Fibroblast of the aortic adventitia (primary cell): ENCODE results near the gene SRC. TPM values are rescaled to one million over a fixed set of nuclear protein-coding genes. Genes with fewer than 3 reads are reported as not detected.

ENCODE experiments used
- DNase-seq: peaks from one replicate; pipeline ENCODE4 v3.0.0-alpha.2; 2010; ENCODE audit warnings: low read depth
- H3K4me3 ChIP-seq: 2 replicates; pipeline ENCODE4 v1.5.1; 2011; ENCODE audit warnings: low read depth, mild to moderate bottlenecking, control low read depth, low read length, moderate library complexity
- CTCF ChIP-seq: IDR thresholded peaks from 2 replicates; pipeline ENCODE4 v1.5.1; 2011; ENCODE audit warnings: mild to moderate bottlenecking, low read length, control low read depth, inconsistent platforms; ENCODE audit not compliant: insufficient read depth
- total RNA-seq: library from RNA; depleted of rRNA; stranded (reverse); fragments of >200 nt; gene quantifications from 2 replicates; pipeline ENCODE4 v1.2.3, GENCODE V29; 2012; ENCODE audit warnings: low replicate concordance

SRC gene
- total RNA-seq, 1 donor, result 19.1 TPM

GRCh38 chr20:37314617-37315016 is 31.3 kb upstream of the SRC start:
- no peak for TF ChIP-seq CTCF
- peak; percentile 65 for DNase-seq
- H3K4me3 ChIP-seq, result no peak overlapping the region

- TF ChIP-seq CTCF, result no peak
Measured at GRCh38 chr20:37315021-37315451, 30.9 kb upstream of the SRC start.

GRCh38 chr20:37315452-37316110 is 30.4 kb upstream of the SRC start:
- TF ChIP-seq CTCF, result no peak
- H3K4me3 ChIP-seq, result no peak overlapping the region
- DNase-seq, result no peak

More at GRCh38 chr20:37315021-37315451, 30.9 kb upstream of the SRC start:
- DNase-seq, result peak; percentile 90
- H3K4me3 ChIP-seq, result no peak overlapping the region

- TF ChIP-seq CTCF, result no peak
- DNase-seq, result no peak
- H3K4me3 ChIP-seq, result no peak overlapping the region
Measured at GRCh38 chr20:37316116-37316774, 29.7 kb upstream of the SRC start.

- TF ChIP-seq CTCF, result no peak
- DNase-seq, result no peak
Measured at GRCh38 chr20:37316775-37317170, 29.2 kb upstream of the SRC start.

GRCh38 chr20:37317316-37317715 is 28.6 kb upstream of the SRC start:
- H3K4me3 ChIP-seq, result no peak overlapping the region
- DNase-seq, result no peak
- no peak for TF ChIP-seq CTCF

More at GRCh38 chr20:37316775-37317170, 29.2 kb upstream of the SRC start:
- H3K4me3 ChIP-seq, result no peak overlapping the region
